Endothelial cell of umbilical vein (primary cell): ENCODE measurements around the gene IDUA. TPM values are rescaled to one million over a fixed set of nuclear protein-coding genes. Genes with fewer than 3 reads are reported as not detected.

Experiments used
- BruUV-seq: library from RNA; stranded (reverse); fragments of 400-500 nt; replicated peaks from 2 replicates; lab custom pipeline; 2021; lab: Mats Ljungman, UMichigan
- CTCF ChIA-PET: fragments of 300-600, 350-600 bp; sonication (Branson Sonifier 250); formaldehyde crosslinking; loops from one replicate; lab custom pipeline; 2021; ENCODE audit warnings: antibody characterized with exemption, inconsistent platforms; lab: Charles Lee
- POLR2A ChIA-PET: fragments of 300-600, 350-600 bp; sonication (Branson Sonifier 250); formaldehyde crosslinking; loops from one replicate; lab custom pipeline; 2021; ENCODE audit warnings: antibody characterized with exemption, inconsistent platforms; lab: Charles Lee
- DNase-seq: peaks from one replicate; pipeline ENCODE4 v3.0.0-alpha.2; 2011; ENCODE audit warnings: low read depth, low spot score
- FAIRE-seq: peaks from 2 replicates; lab custom pipeline; 2011; peaks lifted over from hg19 to GRCh38; lab: Jason Lieb, UNC
- H2AFZ ChIP-seq: 2 replicates; pipeline ENCODE4 v1.6.0; 2012; ENCODE audit warnings: low read depth, low read length, control low read depth, inconsistent platforms
- H3K27ac ChIP-seq: 2 replicates; pipeline ENCODE4 v1.5.1; 2011; ENCODE audit warnings: low read depth, mild to moderate bottlenecking, control low read depth, low read length, moderate library complexity; ENCODE audit not compliant: insufficient read depth
- H3K27me3 ChIP-seq, 2 experiments: 2 replicates each; pipeline versions ENCODE4 v1.6.0 to v1.6.1; 2011; ENCODE audit warnings: low read length in 2 of 2, mixed read lengths in 1 of 2; ENCODE audit not compliant: control insufficient read depth in 2 of 2, insufficient read depth in 2 of 2
- H3K36me3 ChIP-seq, 2 experiments: 2 replicates in 1 of 2; 3 replicates in 1 of 2; pipeline ENCODE4 v1.5.1; 2011; ENCODE audit warnings: low read length in 2 of 2, mild to moderate bottlenecking in 1 of 2, moderate library complexity in 1 of 2; ENCODE audit not compliant: control insufficient read depth in 2 of 2, insufficient read depth in 2 of 2; ENCODE audit errors: extremely low read depth in 1 of 2
- H3K4me1 ChIP-seq: 3 replicates; pipeline ENCODE4 v1.5.1; 2011; ENCODE audit warnings: mild to moderate bottlenecking, low read length; ENCODE audit not compliant: control insufficient read depth, insufficient read depth; ENCODE audit errors: extremely low read depth
- H3K4me2 ChIP-seq: 2 replicates; pipeline ENCODE4 v1.6.1; 2011; ENCODE audit warnings: low read length, control low read depth, mixed read lengths; ENCODE audit not compliant: insufficient read depth
- H3K4me3 ChIP-seq, 3 experiments: fragments of 200-600 bp in 1 of 3; sonication (generic), shearing (Covaris generic) in 1 of 3; replicated peaks in 1 of 3; 2 replicates each; pipeline ENCODE4 v1.5.1; 2011 to 2016; ENCODE audit warnings: control low read depth in 3 of 3, low read length in 3 of 3, mild to moderate bottlenecking in 2 of 3, inconsistent platforms in 1 of 3, low read depth in 1 of 3, moderate library complexity in 1 of 3; ENCODE audit not compliant: insufficient read depth in 1 of 3
- H3K79me2 ChIP-seq: 2 replicates; pipeline ENCODE4 v1.6.0; 2012; ENCODE audit warnings: low read length, inconsistent platforms; ENCODE audit not compliant: control insufficient read depth, insufficient read depth
- H3K9ac ChIP-seq: replicated peaks from 2 replicates; pipeline ENCODE3; 2011; ENCODE audit warnings: low read length, control low read depth; ENCODE audit not compliant: insufficient read depth; ENCODE audit errors: extremely low read depth
- H3K9me1 ChIP-seq: replicated peaks from 3 replicates; pipeline ENCODE4 v1.6.0; 2011; ENCODE audit warnings: mild to moderate bottlenecking, low read length; ENCODE audit not compliant: control insufficient read depth, insufficient read depth; ENCODE audit errors: extremely low read depth
- H3K9me3 ChIP-seq: replicated peaks from 2 replicates; pipeline ENCODE4 v1.5.1; 2012; ENCODE audit warnings: low read length, inconsistent platforms; ENCODE audit not compliant: control insufficient read depth, insufficient read depth
- H4K20me1 ChIP-seq: replicated peaks from 2 replicates; pipeline ENCODE3; 2011; ENCODE audit warnings: mild to moderate bottlenecking, low read length; ENCODE audit not compliant: control insufficient read depth, insufficient read depth; ENCODE audit errors: extremely low read depth
- EZH2 ChIP-seq: IDR thresholded peaks from 2 replicates; pipeline ENCODE4 v1.6.1; 2012; ENCODE audit warnings: borderline replicate concordance, low read depth, mild to moderate bottlenecking, moderate library complexity, low read length, inconsistent platforms; ENCODE audit not compliant: severe bottlenecking
- JUN ChIP-seq: IDR thresholded peaks from 2 replicates; pipeline ENCODE4 v1.6.1; 2011; ENCODE audit warnings: borderline replicate concordance, low read depth; ENCODE audit not compliant: insufficient read length, insufficient read depth
- MYC ChIP-seq: IDR thresholded peaks from one replicate; pipeline ENCODE4 v1.6.1; 2011; ENCODE audit warnings: mild to moderate bottlenecking, low read depth, low read length
- POLR2A ChIP-seq: IDR thresholded peaks from 2 replicates; pipeline ENCODE4 v1.6.1; 2012; ENCODE audit warnings: low read depth, mild to moderate bottlenecking, control low read depth, low read length
- dilution Hi-C: fragments of 300-500 bp; cut with MboI; formaldehyde crosslinking; loops from one replicate; pipeline ENCODE4 v1.15.0; 2019; ENCODE audit warnings: low sequenced_read_pairs; ENCODE audit not compliant: extremely low pct_ligation_motif_present
- intact Hi-C: fragments of 100-400 bp; cut with micrococcal nuclease; formaldehyde crosslinking; loops from one replicate; pipeline ENCODE4 v1.10.0; 2022
- polyA plus RNA-seq, 4 experiments: library from polyadenylated mRNA; depleted of rRNA in 3 of 4; stranded (reverse) in 3 of 4; unstranded in 1 of 4; fragments of >200 nt; gene quantifications; 2 replicates each; pipeline versions ENCODE4 v1.2.1 to v1.2.3, GENCODE V29; 2011 to 2012; ENCODE audit warnings: missing spikeins in 1 of 4
- total RNA-seq: library from RNA; stranded (reverse); gene quantifications from 2 replicates; pipeline ENCODE4 v1.2.3, GENCODE V29; 2021

Gene IDUA
- total and polyA plus RNA-seq, 2 donors (not counting 3 experiments of a cell fraction or from before 2014, with no cell fraction given) = 19.1 to 34.1 TPM

- no TSS peak for BruUV-seq
- Histone ChIP-seq H3K9ac (no peak overlapping the region), H3K4me3 (no peak overlapping the region), H4K20me1 (no peaks in the 10 kb centered on the region), H3K27ac (no peak overlapping the region), H2AFZ (no peak overlapping the region), H3K27me3 (no peaks in the 10 kb centered on the region), H3K9me3 (no peaks in the 10 kb centered on the region), H3K4me1 (no peaks in the 10 kb centered on the region), H3K4me2 (no peak overlapping the region), H3K79me2 (no peaks in the 10 kb centered on the region), H3K9me1 (no peaks in the 10 kb centered on the region), H3K36me3 (peaks cover 0 to 17% of the 10 kb centered on the region in 2 experiments)
- ChIA-PET CTCF (no interaction called here), POLR2A (no interaction called here)
- TF ChIP-seq JUN (no peak), MYC (no peak), EZH2 (no peak)
- DNase-seq (no peak), FAIRE-seq (no peak)
- intact Hi-C loops = no loop called here
- dilution Hi-C loops = no loop called here
These were observed 27.3 kb upstream of the IDUA start for GRCh38 chr4:959338-960139.

- DNase-seq (no peak), FAIRE-seq (no peak)
- no peak overlapping the region for H3K27ac ChIP-seq
- no peak overlapping the region for H3K9ac ChIP-seq
- no peaks in the 10 kb centered on the region for H3K9me1 ChIP-seq
- H3K36me3 ChIP-seq = peaks cover 0 to 21% of the 10 kb centered on the region in 2 experiments
- no peaks in the 10 kb centered on the region for H3K9me3 ChIP-seq
- H3K79me2 ChIP-seq = no peaks in the 10 kb centered on the region
- BruUV-seq = no TSS peak
- no peaks in the 10 kb centered on the region for H4K20me1 ChIP-seq
- no peak for TF ChIP-seq POLR2A
- no peak for TF ChIP-seq JUN
- no peak overlapping the region for H3K4me3 ChIP-seq
- POLR2A ChIA-PET = no interaction called here
- no peak overlapping the region for H3K4me2 ChIP-seq
- no peak overlapping the region for H2AFZ ChIP-seq
- CTCF ChIA-PET = no interaction called here
- no peaks in the 10 kb centered on the region for H3K27me3 ChIP-seq
- H3K4me1 ChIP-seq = no peaks in the 10 kb centered on the region
- intact Hi-C loops = no loop called here
- dilution Hi-C loops = no loop called here
These were observed 26.7 kb upstream of the IDUA start for GRCh38 chr4:960140-960635.
